ENCODE data around the gene MAML3.

The MAML3 gene

GRCh38 chr4:140153718-140154571 is at the start of gene MAML3:
Gene MAML3 (minus strand): TSS chr4:140154184. CDS start chr4:140153327, 857 bp downstream.
- peak; percentile 98 for DNase-seq

DNA sequence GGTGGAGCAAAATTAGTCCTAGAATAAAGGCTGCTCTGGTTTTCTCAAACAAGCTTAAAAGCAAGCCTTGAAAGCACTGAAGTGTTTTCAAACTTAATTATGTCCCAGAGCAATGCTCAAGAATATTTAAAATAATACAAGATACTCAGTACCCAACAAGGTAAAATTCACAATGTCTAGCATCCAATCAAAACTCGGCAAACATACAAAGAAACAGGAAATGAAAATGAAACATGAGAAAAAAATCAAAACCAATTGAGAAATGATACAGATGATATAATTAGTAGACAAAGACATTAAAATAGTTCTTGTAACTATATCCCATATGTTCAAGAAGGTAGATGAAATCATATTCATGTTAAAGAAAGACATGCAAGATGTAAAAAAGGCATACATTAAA is 45.0 kb upstream of the MAML3 start:
- DNase-seq: no peak

- no peak for DNase-seq
These were observed 41.8 kb upstream of the MAML3 start for GRCh38 chr4:140195806-140196205.

DNA sequence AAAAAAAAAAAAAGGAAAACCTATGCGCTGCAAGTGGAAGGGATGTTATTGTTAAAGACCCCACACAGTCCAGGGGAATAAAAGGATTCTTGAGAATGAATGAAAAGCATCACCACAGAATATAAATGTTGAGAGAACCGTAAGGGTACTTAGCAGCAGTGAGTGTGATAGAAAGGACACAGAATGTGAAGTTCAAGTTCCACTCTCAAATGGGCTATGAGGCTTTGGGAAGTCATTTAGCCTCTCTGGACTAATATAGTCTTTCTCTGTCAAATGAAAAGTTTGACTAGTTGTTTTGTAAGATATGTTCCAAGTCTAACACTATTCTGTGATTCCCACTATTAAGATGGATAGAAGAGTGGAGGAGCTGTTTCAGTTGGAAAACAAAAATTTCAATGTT is 35.8 kb upstream of the MAML3 start:
- DNase-seq: no peak

- no peak for DNase-seq
These were observed 35.0 kb upstream of the MAML3 start for GRCh38 chr4:140188975-140189374.

GRCh38 chr4:140187316-140187695 is 33.3 kb upstream of the MAML3 start:
- DNase-seq: peak; percentile 57

DNA sequence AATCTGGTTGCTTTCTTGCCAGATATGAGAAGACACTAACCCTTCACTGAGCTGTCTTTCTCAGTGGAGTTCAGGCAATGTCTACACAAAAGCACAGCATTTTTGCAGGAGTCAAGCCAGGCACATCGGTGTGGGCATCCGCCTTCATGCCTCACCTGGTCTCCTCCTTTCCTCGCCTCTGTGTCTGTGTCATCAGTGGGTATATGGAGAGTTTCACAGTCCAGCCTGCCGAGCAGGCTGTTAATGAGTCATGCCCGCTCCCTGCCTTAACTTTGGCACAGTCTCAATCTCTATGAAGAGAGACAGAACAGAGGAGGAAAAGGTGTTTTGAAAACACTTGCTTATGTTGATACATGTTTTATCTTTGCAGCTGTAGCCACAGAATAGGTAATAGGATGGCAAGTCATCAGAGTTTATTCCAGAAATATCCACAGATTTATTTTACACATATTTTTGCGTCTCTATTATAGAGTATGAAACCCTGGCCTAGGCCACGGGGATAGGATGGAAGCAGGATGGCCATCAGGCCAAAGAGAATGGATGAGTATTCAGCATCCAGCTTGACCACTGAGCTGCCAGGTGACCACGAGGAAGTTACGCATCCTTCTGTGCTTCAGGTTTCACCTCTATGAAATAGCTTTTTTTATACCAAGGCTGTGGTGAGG is 32.8 kb upstream of the MAML3 start:
- peak; percentile 76 for DNase-seq

- DNase-seq: peak; percentile 69
These were observed 32.1 kb upstream of the MAML3 start for GRCh38 chr4:140186082-140186438.

DNA sequence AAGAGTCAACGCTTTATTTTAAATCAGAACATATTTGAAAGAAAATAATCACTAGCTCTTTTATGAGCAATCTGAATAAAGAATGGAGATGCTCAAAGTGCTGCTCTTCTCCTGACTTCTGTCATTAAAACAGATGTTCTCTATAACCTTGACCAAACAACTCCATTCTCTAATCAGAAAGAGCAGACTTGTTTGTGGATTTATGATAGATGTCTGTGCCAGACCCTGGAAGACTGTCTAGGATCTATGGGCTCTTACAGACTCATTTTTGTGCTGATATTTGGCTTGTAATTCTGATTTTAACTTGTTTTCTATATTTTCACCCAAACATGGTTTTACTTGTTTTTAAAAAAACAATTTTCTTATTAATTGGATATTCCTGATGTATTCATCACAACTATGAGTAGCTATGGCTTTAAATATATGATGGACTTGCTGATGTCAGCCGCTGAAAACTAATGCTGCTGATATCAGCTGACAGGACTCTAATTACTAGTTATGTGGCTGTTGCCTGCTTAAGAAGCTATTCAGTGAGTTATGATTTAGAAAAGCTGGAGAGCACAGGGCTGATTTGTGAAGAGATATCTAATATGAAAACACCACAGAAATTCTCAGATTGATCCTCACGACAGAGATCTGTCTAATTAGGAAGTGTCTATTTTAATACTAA is 31.6 kb upstream of the MAML3 start:
- peak; percentile 79 for DNase-seq

GRCh38 chr4:140183270-140183669 is 29.3 kb upstream of the MAML3 start:
- DNase-seq: no peak

GRCh38 chr4:140180577-140180976 is 26.6 kb upstream of the MAML3 start:
- DNase-seq: peak; percentile 62

GRCh38 chr4:140176735-140177134 is 22.8 kb upstream of the MAML3 start:
- no peak for DNase-seq

GRCh38 chr4:140174543-140174942 is 20.6 kb upstream of the MAML3 start:
- no peak for DNase-seq

- no peak for DNase-seq
These were observed 19.0 kb upstream of the MAML3 start for GRCh38 chr4:140172960-140173359.

DNA sequence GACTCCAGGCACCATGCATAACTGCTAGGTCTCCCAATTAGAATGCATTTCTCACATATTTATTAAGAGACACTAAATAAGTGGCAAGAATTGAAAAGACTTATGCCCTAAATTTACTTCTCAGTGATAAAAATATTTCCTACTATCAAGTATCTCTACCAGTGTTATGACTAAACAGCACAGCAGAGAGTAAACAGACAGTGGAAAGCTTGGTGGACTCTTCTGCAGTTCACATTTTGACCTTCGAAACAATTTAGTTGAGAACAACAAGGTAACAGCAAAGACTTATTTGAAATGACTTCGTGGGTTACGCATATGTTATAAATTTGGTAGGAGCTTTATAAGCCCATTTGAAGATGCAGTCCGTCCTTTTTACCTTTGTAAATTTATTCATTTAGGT is 16.3 kb upstream of the MAML3 start:
- DNase-seq: no peak

GRCh38 chr4:140168936-140169335 is 15.0 kb upstream of the MAML3 start:
- DNase-seq: no peak

- DNase-seq: no peak
These were observed 14.5 kb upstream of the MAML3 start for GRCh38 chr4:140168474-140168873.

DNA sequence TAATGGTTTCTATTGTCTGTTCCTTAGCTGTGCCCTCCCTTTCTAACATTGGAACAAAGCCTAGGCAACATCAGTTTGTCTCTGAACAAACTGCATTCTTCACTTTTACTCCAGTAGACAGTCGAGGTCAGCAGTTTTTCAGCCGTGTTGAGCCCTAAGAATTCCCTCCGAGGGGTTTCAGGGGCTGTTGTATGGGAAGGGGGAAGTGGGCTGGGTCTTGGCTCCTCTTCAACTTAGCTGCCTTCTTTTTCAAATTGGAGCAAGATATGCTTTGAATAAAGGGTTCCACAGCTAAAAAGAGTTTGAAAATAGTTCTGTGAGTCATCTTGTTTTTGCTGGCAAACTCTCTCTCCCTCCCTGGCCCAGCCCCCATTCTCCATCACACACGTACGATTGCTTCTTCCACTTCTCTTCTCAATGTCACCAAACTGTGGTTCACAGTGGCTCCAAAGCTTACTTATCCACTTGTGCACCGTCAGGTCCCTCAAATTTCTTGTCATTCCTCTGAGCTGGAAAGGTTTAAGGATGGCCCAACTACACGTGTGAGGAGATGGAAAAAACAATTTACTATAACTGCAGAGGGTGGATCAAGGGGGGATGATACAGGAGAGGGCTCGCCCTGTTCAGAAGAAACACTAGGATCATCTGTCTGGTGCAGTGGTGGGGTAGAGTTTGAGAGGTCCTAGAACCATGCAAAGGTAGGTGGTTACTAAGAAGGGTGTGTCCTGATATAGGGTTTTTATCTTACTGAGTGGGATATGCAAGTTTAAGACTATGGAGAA is 9.2 kb upstream of the MAML3 start:
- no peak for DNase-seq

GRCh38 chr4:140162596-140162995 is 8.6 kb upstream of the MAML3 start:
- DNase-seq: no peak

DNA sequence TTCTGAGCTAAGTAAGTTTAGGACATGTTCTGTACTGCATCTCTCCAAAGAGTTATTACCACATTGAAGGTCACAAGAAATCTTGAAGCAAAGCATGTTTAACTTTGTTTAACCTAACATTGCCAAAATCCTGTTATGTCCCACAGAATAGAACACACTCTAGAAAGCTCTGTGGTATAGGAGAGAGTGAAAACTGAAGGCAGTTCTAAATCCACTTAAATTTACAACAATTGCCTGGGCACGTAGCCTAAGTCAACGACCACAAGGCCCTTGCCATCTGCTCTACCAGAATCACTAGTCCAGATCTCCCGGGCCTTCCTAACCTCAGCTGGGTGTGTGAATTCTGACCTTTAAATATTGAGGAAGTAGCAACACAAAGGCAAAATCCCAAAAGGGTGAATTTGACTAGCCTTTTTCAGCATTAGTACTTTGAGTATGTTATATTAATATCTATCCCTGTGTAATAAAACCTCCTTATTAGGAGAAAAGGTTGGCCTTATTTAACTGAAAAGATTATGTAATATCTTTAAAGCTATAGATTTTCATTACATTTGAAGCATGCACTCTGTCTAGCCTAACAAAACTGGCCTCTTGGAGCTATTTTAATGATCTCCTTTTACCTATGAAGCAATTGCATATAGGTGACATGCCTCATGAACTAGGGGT is 4.5 kb upstream of the MAML3 start:
- peak; percentile 94 for DNase-seq

GRCh38 chr4:140157341-140157740 is 3.4 kb upstream of the MAML3 start:
- peak; percentile 59 for DNase-seq

GRCh38 chr4:140156529-140157171 is 2.7 kb upstream of the MAML3 start:
- no peak for DNase-seq

Data from NCI-H69 (cell line).